Right ventricle myocardium superior (tissue), 1 donor: ENCODE measurements around the gene MS4A14. TPM values are rescaled to one million over a fixed set of nuclear protein-coding genes. Genes with fewer than 3 reads are reported as not detected.

Experiments used
- ATAC-seq: fragments of 200-7000 bp; cut with Tn5 transposase; one replicate; pipeline ENCODE4 v1.9.1; 2020; ENCODE audit warnings: mild to moderate bottlenecking; ENCODE audit not compliant: poor library complexity
- DNase-seq: peaks from one replicate; pipeline ENCODE4 v3.0.0-alpha.2; 2020
- intact Hi-C: fragments of 100-400 bp; cut with DNase I; formaldehyde crosslinking; loops from one replicate; pipeline ENCODE4 v1.11.2; 2022
- total RNA-seq: library from RNA; stranded (reverse); fragmentation: NEBNext Ultra II Directional; extraction: Animal tissue kit (Norgen Biotek cat#: 25700); gene quantifications from one replicate; pipeline ENCODE4 v1.2.1, GENCODE V29; 2021
- donor health status: DM: no; HTN: yes; CAD: no; lungs with severe emphysema.

The MS4A14 gene
- total RNA-seq, 1 donor from 2014 or later: 0.97 TPM

DNA sequence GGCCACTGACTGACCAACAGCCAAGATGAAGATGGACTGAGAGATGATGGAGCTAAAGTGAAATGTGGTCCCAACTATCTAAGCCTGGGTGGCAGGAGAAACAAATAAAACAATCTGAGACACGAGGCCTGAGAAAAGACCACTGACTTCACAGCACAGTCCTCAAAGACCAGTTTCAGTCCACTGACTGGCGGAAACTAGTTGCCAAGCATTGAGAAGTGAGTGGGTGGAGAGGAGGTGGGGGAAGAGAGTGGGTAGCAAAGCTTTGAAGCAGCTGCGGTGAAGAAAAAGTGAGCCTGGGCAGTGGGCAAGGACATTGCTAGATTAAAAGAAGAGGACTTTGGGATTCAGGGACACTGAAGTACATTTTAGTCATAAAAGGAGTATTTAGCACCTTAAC, 61.3 kb downstream of the MS4A14 start:
- intact Hi-C loops: no loop called here
- DNase-seq: no peak

GRCh38 chr11:60459345-60459744, 63.1 kb downstream of the MS4A14 start:
- no peak for ATAC-seq
- intact Hi-C loops: no loop called here

More for the DNA sequence above, 61.3 kb downstream of the MS4A14 start:
- no peak for ATAC-seq

More at GRCh38 chr11:60459345-60459744, 63.1 kb downstream of the MS4A14 start:
- DNase-seq: no peak

Other genes with a start within 250 kb of the MS4A14 start
- 49.6 TPM for gene MS4A6A, start 213.4 kb upstream of the MS4A14 start, total RNA-seq
- 1.1 TPM for gene MS4A4E, start 153.3 kb upstream of the MS4A14 start, total RNA-seq
- 15.2 TPM for gene MS4A4A, start 115.8 kb upstream of the MS4A14 start, total RNA-seq
- not detected for gene MS4A6E, start 69.2 kb upstream of the MS4A14 start, total RNA-seq
- gene MS4A7, start 17.9 kb upstream of the MS4A14 start, total RNA-seq: 11.9 TPM
- not detected for gene MS4A5, start 33.1 kb downstream of the MS4A14 start, total RNA-seq
- not detected for gene MS4A1, start 59.4 kb downstream of the MS4A14 start, total RNA-seq
- not detected for gene MS4A12, start 96.3 kb downstream of the MS4A14 start, total RNA-seq
- gene MS4A13, start 118.9 kb downstream of the MS4A14 start, total RNA-seq: not detected